ENCODE data around the gene CPNE5.

DNA sequence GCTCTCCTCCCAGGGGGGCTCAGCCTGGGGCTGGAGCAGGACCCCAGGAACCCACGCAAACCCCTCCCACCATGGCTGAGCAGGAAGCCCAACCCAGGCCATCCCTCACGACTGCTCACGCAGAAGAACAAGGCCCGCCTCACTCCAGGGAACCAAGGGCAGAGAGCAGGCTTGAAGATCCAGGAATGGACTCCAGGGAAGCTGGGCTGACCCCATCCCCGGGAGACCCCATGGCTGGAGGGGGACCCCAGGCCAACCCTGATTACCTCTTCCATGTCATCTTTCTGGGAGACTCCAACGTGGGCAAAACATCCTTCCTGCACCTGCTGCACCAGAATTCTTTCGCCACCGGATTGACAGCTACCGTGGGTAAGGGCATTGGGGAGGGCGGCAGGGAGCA, 116.9 kb downstream of the CPNE5 start:
- no peak for TF ChIP-seq CTCF (IDR thresholded peaks at IDR 0.05)
- no peak for TF ChIP-seq POLR2A (IDR thresholded peaks at IDR 0.05)

All from sigmoid colon (tissue), 3 donors.